A549 (cell line): ENCODE results near the gene FAM131A. TPM values are rescaled to one million over a fixed set of nuclear protein-coding genes. Genes with fewer than 3 reads are reported as not detected.
A peak's percentile ranks its signal among the peaks of the same experiment; 100 is the strongest.

ENCODE experiments used
- ATAC-seq, 2 experiments: fragments of 200-7000 bp in 1 of 2; fragments of >200 bp in 1 of 2; cut with Nextera tagmentation in 1 of 2; cut with Tn5 transposase in 1 of 2; 3 replicates each; pipeline versions ENCODE4 v1.8.0 to v1.9.1; 2018 to 2020; ENCODE audit warnings: mild to moderate bottlenecking in 1 of 2, moderate library complexity in 1 of 2
- CTCF ChIA-PET: fragments of 300-600 bp; sonication (Branson Sonifier 250); formaldehyde crosslinking; extraction: SDS; loops from one replicate; lab custom pipeline; 2021; ENCODE audit warnings: antibody characterized with exemption, inconsistent platforms; lab: Yijun Ruan, JAX
- POLR2A ChIA-PET: fragments of 350-600 bp; formaldehyde crosslinking; extraction: SDS; loops from one replicate; lab custom pipeline; 2021; ENCODE audit warnings: antibody characterized with exemption, inconsistent platforms; lab: Yijun Ruan, JAX
- DNase-seq, 2 experiments: peaks; one replicate each; pipeline versions ENCODE4 v3.0.0 to v3.0.0-alpha.2; 2011 to 2016; ENCODE audit warnings: low read depth in 1 of 2, low spot score in 1 of 2
- FAIRE-seq: peaks from 2 replicates; lab custom pipeline; 2011; peaks lifted over from hg19 to GRCh38; lab: Jason Lieb, UNC
- H3K27ac ChIP-seq, 2 experiments: fragments of >200 bp; sonication (Bioruptor Twin); formaldehyde crosslinking; 3 replicates each; pipeline ENCODE4 v1.5.1; 2016 to 2017
- H3K4me1 ChIP-seq: fragments of >200 bp; sonication (Bioruptor Twin); formaldehyde crosslinking; 3 replicates; pipeline ENCODE4 v1.6.1; 2016
- H3K4me2 ChIP-seq: fragments of >200 bp; sonication (Bioruptor Twin); formaldehyde crosslinking; 3 replicates; pipeline ENCODE4 v1.6.1; 2016
- H3K4me3 ChIP-seq: fragments of >200 bp; sonication (Bioruptor Twin); formaldehyde crosslinking; 3 replicates; pipeline ENCODE4 v1.5.1; 2016
- H3K9me3 ChIP-seq: fragments of >200 bp; sonication (Bioruptor Twin); formaldehyde crosslinking; 3 replicates; pipeline ENCODE4 v1.6.1; 2016
- CBX2 ChIP-seq: fragments of 200-600 bp; sonication (generic); IDR thresholded peaks from 2 replicates; pipeline ENCODE4 v1.6.1; 2016; ENCODE audit warnings: low read depth, mild to moderate bottlenecking, borderline replicate concordance
- CTCF ChIP-seq: fragments of >200 bp; sonication (Bioruptor Twin); formaldehyde crosslinking; IDR thresholded peaks from 3 replicates; pipeline ENCODE4 v1.5.1; 2016
- E2F6 ChIP-seq: IDR thresholded peaks from 2 replicates; pipeline ENCODE4 v1.6.1; 2012; ENCODE audit warnings: low read depth, borderline replicate concordance
- FOXS1 ChIP-seq: fragments of 250-450 bp; sonication (Bioruptor Pico); IDR thresholded peaks from 2 replicates; pipeline ENCODE4 v1.5.0; 2020; ENCODE audit warnings: mild to moderate bottlenecking, moderate library complexity
- KDM1A ChIP-seq: fragments of 200-600 bp; sonication (generic); IDR thresholded peaks from 2 replicates; pipeline ENCODE4 v1.6.1; 2016; ENCODE audit warnings: low read depth, mild to moderate bottlenecking
- MYC ChIP-seq: IDR thresholded peaks from 2 replicates; pipeline ENCODE4 v1.6.1; 2012; ENCODE audit warnings: mild to moderate bottlenecking, inconsistent platforms, low read length, improper control_type of control experiment, borderline replicate concordance
- PBX3 ChIP-seq: IDR thresholded peaks from 2 replicates; pipeline ENCODE4 v1.6.1; 2012
- RAD21 ChIP-seq, 2 experiments: fragments of >200 bp in 1 of 2; sonication (Bioruptor Twin) in 1 of 2; formaldehyde crosslinking in 1 of 2; IDR thresholded peaks in 1 of 2; conservative IDR thresholded peaks in 1 of 2; 2 replicates in 1 of 2; 3 replicates in 1 of 2; pipeline ENCODE4 v1.6.1; 2012 to 2018; ENCODE audit warnings: inconsistent platforms in 1 of 2
- RFX5 ChIP-seq: fragments of 450-650 bp; IDR thresholded peaks from 2 replicates; pipeline ENCODE4 v1.7.1; 2014; ENCODE audit warnings: antibody characterized with exemption, mild to moderate bottlenecking, moderate library complexity
- SMC3 ChIP-seq: fragments of >200 bp; sonication (Bioruptor Twin); formaldehyde crosslinking; IDR thresholded peaks from 3 replicates; pipeline ENCODE4 v1.6.1; 2018; ENCODE audit warnings: inconsistent platforms
- TP53 ChIP-seq: fragments of 250-450 bp; sonication (Bioruptor Pico); IDR thresholded peaks from 2 replicates; pipeline ENCODE4 v1.5.0; 2021; ENCODE audit warnings: mild to moderate bottlenecking, moderate library complexity
- ZNF302 ChIP-seq: fragments of 250-450 bp; sonication (Bioruptor Pico); IDR thresholded peaks from 2 replicates; pipeline ENCODE4 v1.9.0; 2021; ENCODE audit warnings: inconsistent platforms, mild to moderate bottlenecking, moderate library complexity
- WGBS: methylation state at CpG from one replicate; pipeline ENCODE4 v1.1.6; 2017; ENCODE audit errors: missing lambda C conversion rate; 5-methylcytosine and 5-hydroxymethylcytosine counted together
- polyA plus RNA-seq, 4 experiments: library from polyadenylated mRNA; depleted of rRNA in 3 of 4; stranded (reverse); fragments of >200 nt; fragmentation: RNase III in 1 of 4; extraction: RNeasy Plus Mini Kit Qiagen cat#74134 plus additional on column Dnase treatment in 1 of 4; gene quantifications; 2 replicates in 3 of 4; 3 replicates in 1 of 4; pipeline ENCODE4 v1.2.3, GENCODE V29; 2011 to 2017

FAM131A gene
- polyA plus RNA-seq, 2 of the 4 experiments (the other 2 are of a cell fraction) = 5.2 to 6.1 TPM

- TF ChIP-seq CTCF = no peak
- no peak for TF ChIP-seq CBX2
- no peak for TF ChIP-seq RFX5
- no peak for TF ChIP-seq E2F6
- TF ChIP-seq ZNF302 = no peak
- no peak for TF ChIP-seq KDM1A
- no peak for TF ChIP-seq MYC
Observed at GRCh38 chr3:184352897-184353545, 15.6 kb downstream of the FAM131A start (continued).

GRCh38 chr3:184353546-184353941 lies 16.1 kb downstream of the FAM131A start:
- Histone ChIP-seq H3K27ac (no peak overlapping the region), H3K4me2 (no peak overlapping the region), H3K9me3 (no peaks in the 10 kb centered on the region), H3K4me3 (no peak overlapping the region), H3K4me1 (no peaks in the 10 kb centered on the region)
- ATAC-seq (no peak), DNase-seq (no peak), FAIRE-seq (no peak)
- WGBS = no CpG with 5 or more reads among the region's 11 CpGs
- CTCF ChIA-PET = interaction anchor here (0.5 to 3.6 kb wide), 18 partner anchors 9 to 462 kb away, joined by 3 to 23 read pairs (median 4); partner anchors contain the start of genes FAM131A and POLR2H
- TF ChIP-seq TP53 (no peak), PBX3 (no peak)
- POLR2A ChIA-PET = no interaction called here

- CTCF ChIA-PET = interaction anchor here (0.5 to 3.6 kb wide), 19 partner anchors 8 to 461 kb away, joined by 3 to 23 read pairs (median 5); partner anchors contain the start of genes FAM131A and POLR2H
- Histone ChIP-seq H3K4me2 (no peak overlapping the region), H3K4me3 (no peak overlapping the region), H3K9me3 (no peaks in the 10 kb centered on the region)
- FAIRE-seq (no peak), DNase-seq (peak; percentile 29 to 47)
- TF ChIP-seq FOXS1 (CRISPR knock-in tag) (no peak), RAD21 (conservative IDR thresholded peaks at IDR 0.05 in 1 of 2, IDR thresholded peaks at IDR 0.05 in 1 of 2) (peak; percentile 18 to 23; a peak in 1 of 5 replicates), SMC3 (peak; percentile 42; the same call in 1 of the 3 replicates), CTCF (peak; percentile 59)
- TF ChIP-seq, all 56 proteins: peak for 3
- ATAC-seq = peak; percentile 64 to 87; a peak in 5 of 6 replicates
- POLR2A ChIA-PET = no interaction called here
- H3K4me1 ChIP-seq = no peaks in the 10 kb centered on the region
- 70% methylated on average over 9 of the region's 18 CpGs for WGBS
- H3K27ac ChIP-seq = no peak overlapping the region
Observed at GRCh38 chr3:184354121-184354728, 16.8 kb downstream of the FAM131A start.
